T-helper 2 cell treated with Interferon-gamma antibody and Interleukin-4, amounts not matched to agents 100 ng/mL and 5 ng/mL, for 36 hours (primary cell): Measurements from ENCODE around the gene CXXC1. TPM values are rescaled to one million over a fixed set of nuclear protein-coding genes. Genes with fewer than 3 reads are reported as not detected.

ENCODE experiments used
- intact Hi-C: fragments of 100-400 bp; cut with micrococcal nuclease; formaldehyde crosslinking; loops from one replicate; pipeline ENCODE4 v1.15.1; 2023
- total RNA-seq: library from RNA; stranded (reverse); gene quantifications from 2 replicates; pipeline ENCODE4 v1.2.3, GENCODE V29; 2022

CXXC1 gene
- total RNA-seq, 1 donor from 2014 or later: 158 TPM

DNA sequence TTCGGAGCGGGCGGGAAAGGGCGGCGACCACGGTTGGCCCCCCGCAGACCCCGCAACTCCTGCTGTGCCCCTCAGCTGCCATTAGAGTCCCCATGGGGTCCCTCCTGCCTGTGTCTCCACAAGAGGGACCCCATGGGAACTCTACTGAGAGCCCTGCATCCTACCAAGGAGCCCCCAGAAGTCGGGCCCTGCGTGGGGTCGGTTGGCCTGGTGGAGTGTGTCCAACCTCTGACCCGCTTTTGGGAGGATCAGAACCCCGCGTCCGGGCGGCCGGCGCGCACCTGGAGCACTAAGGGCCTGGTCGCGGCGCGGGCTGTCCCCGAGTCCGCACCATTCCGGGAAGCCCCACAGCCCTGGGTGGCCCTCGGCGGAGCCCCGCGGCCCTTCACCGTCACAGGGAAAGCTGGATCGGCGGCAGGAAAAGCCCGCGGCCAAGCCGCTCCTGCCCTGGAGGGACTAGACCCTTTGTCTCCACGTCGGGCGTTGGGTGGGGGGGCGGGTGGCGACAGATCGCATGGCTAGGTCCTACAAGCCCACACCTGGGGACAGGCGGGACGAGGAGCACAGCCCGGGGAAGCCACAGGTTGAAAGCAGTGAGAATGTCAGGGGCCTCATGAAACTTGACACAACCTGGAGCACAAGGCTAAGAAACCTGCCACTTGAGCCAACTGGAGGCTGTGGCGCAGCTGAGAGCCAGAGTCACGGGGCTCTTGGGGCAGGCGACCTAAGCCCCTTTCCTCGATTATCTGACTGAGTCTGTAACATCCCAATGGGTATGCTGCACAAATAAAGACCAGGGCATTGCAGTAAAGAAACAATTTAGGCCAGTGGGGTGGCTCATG lies 11.2 kb upstream of the CXXC1 start:
- intact Hi-C loops: loop anchor here (1.0 kb wide), 3 partner anchors 9 to 17 kb away; partner anchors contain the start of genes CXXC1 and MBD1

- intact Hi-C loops: loop anchor here (1.0 kb wide), 3 partner anchors 9 to 17 kb away; partner anchors contain the start of genes CXXC1 and MBD1
These were observed 10.3 kb upstream of the CXXC1 start for GRCh38 chr18:50297621-50298442.

GRCh38 chr18:50293039-50293438 lies 5.5 kb upstream of the CXXC1 start:
- intact Hi-C loops: no loop called here

- intact Hi-C loops: loop anchor here (5.0 to 10.0 kb wide), 5 partner anchors 33 to 1454 kb away; partner anchors contain the start of genes ACAA2 and MEX3C
These were observed 1.6 kb upstream of the CXXC1 start for GRCh38 chr18:50289108-50289443.

DNA sequence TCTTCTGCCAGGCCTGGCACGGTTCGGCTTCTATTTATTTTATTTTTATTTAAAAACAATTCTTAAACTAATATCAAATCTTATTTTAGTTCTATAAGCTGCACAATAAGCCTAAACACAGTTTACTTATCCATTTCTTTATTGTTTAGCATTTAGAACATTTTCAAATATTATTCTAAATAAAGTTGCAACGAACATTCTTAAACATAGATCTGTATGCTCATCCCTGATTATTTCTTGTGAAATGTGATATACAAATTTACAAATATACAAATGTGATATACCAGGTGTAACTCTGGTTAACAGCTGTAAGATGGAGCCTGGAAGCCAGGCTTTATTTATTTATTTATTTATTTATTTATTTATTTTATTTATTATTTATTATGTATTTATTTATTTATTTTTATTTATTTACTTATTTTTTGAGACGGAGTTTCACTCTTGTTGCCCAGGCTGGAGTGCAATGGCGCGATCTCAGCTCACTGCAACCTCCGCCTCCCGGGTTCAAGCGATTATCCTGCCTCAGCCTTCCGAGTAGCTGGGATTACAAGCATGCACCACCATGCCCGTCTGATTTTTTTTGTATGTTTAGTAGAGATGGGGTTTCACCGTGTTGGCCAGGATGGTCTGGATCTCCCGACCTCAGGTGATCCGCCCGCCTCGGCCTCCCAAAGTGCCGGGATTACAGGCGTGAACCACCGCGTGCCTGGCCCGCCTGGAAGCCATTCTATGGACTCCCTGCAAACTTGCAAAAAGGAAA lies 1.0 kb upstream of the CXXC1 start:
- intact Hi-C loops: loop anchor here (5.0 to 10.0 kb wide), 5 partner anchors 34 to 1454 kb away; partner anchors contain the start of genes ACAA2 and MEX3C

DNA sequence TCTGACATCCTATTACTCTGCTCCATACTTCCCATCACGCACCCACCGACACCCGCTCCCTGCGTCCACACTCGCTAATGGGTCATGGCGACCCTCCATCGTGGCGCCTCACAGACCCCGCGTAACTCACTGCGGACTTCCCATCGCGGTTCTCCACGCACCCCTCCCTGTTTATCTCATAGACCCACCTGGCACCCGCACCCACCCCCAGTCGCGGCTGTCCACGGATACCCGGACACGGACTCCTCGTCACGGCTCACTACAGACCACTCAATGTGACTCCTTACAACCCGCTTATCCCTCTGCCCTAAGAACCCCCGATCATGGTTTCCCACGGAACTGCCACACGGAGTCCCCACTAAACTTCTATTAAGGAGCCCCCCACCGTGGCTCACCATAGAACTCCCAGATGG lies 458 bp downstream of the CXXC1 start:
- intact Hi-C loops: loop anchor here (1.0 to 10.0 kb wide), 11 partner anchors 11 to 1452 kb away; partner anchors contain the start of genes ACAA2, CFAP53, MEX3C and RPL17

DNA sequence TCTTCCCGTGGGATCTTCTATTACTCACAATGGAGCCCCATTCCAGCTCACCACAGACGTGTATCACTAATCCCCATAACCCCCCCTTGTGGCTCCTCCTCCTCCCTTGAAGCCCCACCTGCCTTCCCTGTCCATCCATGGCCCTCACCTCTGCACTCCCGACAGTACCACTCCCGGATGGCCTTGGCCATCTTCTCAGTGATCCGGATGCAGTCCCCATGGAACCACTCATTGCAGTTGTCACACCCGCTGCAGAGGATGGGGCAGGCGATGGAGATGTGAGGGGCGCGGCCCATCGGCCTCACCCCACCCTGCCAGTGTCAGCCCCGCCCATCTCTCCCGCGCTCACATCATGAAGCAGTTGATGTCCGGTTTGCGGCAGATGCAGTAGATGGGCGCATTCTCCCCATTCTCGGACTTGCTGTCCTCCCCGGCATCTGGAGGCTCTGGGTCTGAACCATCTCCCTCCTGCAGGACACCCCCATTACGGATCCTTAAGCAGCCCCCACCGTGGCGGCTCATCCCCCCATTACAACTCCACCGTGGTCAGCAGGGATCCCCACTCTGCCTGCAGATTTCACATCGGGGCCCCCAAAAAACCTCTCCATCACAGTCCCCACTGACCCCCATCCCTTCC lies 983 bp downstream of the CXXC1 start:
- intact Hi-C loops: loop anchor here (1.0 to 10.0 kb wide), 11 partner anchors 12 to 1452 kb away; partner anchors contain the start of genes ACAA2, CFAP53, MEX3C and RPL17

DNA sequence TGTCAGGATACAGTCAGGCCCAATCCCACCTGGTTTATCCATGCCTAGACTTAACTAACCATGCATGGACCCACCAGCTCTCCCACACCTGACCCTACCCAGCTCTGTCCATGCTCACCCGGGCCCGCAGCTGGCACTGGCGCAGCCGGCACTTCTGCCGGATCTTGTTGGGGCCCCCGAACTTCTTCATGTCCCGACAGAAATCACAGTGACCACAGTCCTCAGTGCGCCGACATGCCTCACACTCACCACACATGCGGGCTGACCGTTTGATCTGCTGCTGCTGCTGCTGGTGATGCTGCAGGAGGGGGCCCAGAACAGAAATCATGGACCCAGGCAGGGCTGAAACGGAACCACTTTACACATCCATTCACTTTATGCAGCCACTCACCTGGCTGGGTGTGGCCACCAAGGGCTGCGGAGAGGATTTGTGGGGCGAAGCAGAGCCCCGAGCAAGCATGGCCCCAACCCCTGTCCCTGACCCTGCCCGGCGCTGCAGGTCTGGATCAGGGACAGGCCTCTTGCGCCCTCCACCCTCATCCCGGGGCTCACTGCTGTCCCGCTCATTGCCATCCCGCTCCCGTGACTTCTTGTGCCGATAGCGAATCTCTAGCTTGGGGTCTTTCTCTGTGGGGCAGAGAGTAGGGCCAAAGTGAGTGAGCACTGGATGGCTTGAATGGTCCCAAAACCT lies 1.7 kb downstream of the CXXC1 start:
- intact Hi-C loops: loop anchor here (5.0 to 10.0 kb wide), 5 partner anchors 37 to 1451 kb away; partner anchors contain the start of genes ACAA2 and MEX3C

- intact Hi-C loops: loop anchor here (5.0 to 10.0 kb wide), 5 partner anchors 37 to 1450 kb away; partner anchors contain the start of genes ACAA2 and MEX3C
These were observed 2.4 kb downstream of the CXXC1 start for GRCh38 chr18:50285071-50285470.

DNA sequence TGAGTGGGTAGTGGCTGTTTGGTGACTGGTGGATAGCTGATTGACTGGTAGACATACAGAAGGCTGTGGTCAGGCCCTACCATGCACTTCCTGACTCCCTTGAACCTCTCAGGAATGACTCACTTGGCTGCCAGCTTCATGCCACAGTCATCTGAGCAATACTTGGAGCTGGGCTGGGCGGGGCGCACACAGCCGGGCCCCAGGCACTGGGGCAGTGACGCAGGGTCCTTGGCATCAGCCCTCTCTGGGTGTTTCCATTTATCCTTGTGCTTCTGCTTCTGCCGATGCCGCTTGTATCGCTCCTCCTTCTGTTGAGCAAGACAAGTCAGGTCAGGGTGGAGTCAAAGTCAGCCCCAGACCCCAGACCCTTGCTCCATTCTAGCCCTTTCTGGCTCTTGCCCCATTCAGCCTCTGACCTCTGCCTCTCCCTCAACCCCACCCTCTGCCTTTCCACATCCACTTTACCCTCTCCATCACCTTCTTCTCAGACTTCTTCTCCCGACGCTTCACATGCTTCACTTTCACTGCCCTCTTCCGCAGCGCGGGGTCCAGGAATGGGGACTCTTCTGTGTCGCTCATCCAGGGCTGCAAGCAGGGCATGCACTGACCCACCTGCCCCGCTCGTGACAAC lies 3.1 kb downstream of the CXXC1 start:
- intact Hi-C loops: loop anchor here (10.0 kb wide), 2 partner anchors 470 to 1450 kb away; partner anchors contain the start of gene ACAA2

- intact Hi-C loops: loop anchor here (10.0 kb wide), 2 partner anchors 469 to 1449 kb away; partner anchors contain the start of gene ACAA2
These were observed 3.9 kb downstream of the CXXC1 start for GRCh38 chr18:50283469-50284209.

- intact Hi-C loops: loop anchor here (10.0 kb wide), 2 partner anchors 468 to 1448 kb away; partner anchors contain the start of gene ACAA2
These were observed 4.8 kb downstream of the CXXC1 start for GRCh38 chr18:50282521-50283335.

- intact Hi-C loops: loop anchor here (1.0 to 10.0 kb wide), 8 partner anchors 16 to 1447 kb away; partner anchors contain the start of genes ACAA2, CFAP53, RPL17 and SKA1
These were observed 5.4 kb downstream of the CXXC1 start for GRCh38 chr18:50281972-50282520.

DNA sequence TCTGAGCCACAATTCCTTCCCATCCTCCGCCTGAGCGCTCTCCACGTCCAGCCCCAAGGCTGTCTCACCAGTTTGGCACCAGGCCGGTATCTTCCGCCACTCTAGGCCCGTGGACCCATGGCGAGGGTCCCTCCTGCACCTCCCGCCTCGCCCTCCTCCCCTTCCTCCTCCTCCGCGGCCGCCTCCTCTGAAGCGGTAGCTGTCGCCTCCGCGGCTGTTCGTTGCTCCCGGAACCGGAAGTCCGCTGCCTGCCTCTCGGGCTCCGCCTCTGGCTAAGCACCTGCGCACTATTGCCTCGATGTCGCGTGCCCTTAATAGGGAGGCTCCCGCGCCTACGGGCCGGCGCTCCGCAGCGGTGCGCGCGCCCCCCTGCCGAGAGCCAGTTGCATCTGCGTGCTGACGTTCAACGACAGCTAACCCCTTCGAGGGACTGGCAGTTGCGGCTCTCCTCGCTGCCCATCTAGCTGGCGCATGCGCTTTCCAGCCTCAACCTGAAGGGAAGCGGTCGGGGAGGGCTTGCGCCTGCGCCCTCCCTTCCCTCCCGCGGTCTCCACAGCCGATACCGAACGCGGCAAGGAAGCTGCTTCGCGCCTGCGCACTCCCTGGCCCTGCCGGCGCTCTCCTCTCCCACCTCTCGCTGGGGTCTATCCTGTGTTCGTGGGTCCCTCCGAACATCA lies 6.1 kb downstream of the CXXC1 start, which contains the start of gene MBD1:
TSS of gene MBD1 (minus strand) at position 229 of the 677 bp plus-strand sequence. CDS start 1,531 bp downstream, outside the sequence.
- intact Hi-C loops: loop anchor here (1.0 to 10.0 kb wide), 8 partner anchors 15 to 1447 kb away; partner anchors contain the start of genes ACAA2, CFAP53, RPL17 and SKA1

DNA sequence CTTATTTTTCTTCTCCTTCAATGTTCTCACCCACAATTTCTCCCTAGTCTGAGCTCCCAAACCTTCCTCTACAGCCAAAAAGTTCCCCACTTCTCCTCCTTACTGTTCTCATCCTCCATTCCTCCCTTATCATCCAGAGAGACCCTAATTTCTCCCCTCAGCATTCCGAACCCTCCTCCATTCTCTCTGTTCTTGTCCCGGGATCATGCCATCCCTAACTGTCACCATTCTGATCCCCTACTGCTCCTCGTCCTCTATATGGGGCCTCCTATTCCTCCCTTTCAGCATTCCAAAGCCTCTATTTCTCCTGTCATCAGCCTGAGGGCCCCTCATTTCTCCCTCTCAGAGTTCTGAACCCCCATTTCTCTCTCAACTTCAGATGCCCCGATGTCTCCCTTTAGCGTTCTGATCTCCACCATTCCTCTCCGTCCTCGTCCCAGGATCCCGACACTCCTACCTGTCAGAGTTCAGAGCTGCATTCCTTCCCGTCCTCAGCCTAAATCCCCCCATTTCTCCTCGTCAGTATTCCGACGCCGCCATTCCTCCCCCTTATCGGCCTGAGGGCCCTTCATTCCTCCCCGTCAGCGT lies 6.7 kb downstream of the CXXC1 start:
- intact Hi-C loops: loop anchor here (1.0 to 10.0 kb wide), 8 partner anchors 14 to 1446 kb away; partner anchors contain the start of genes ACAA2, CFAP53, RPL17 and SKA1
